GM12892 (cell line): ENCODE results near the gene PKP3.

Experiments
- POLR2A ChIP-seq: IDR thresholded peaks from 2 replicates; pipeline ENCODE4 v1.6.1; 2011; ENCODE audit warnings: low read depth, low read length, control low read depth
- POLR2AphosphoS5 ChIP-seq: IDR thresholded peaks from 2 replicates; pipeline ENCODE4 v1.6.1; 2011; ENCODE audit warnings: low read depth, low read length, control low read depth
- TAF1 ChIP-seq: IDR thresholded peaks from 2 replicates; pipeline ENCODE4 v1.6.1; 2011; ENCODE audit warnings: low read depth, mild to moderate bottlenecking, control low read depth, low read length, borderline replicate concordance

DNA sequence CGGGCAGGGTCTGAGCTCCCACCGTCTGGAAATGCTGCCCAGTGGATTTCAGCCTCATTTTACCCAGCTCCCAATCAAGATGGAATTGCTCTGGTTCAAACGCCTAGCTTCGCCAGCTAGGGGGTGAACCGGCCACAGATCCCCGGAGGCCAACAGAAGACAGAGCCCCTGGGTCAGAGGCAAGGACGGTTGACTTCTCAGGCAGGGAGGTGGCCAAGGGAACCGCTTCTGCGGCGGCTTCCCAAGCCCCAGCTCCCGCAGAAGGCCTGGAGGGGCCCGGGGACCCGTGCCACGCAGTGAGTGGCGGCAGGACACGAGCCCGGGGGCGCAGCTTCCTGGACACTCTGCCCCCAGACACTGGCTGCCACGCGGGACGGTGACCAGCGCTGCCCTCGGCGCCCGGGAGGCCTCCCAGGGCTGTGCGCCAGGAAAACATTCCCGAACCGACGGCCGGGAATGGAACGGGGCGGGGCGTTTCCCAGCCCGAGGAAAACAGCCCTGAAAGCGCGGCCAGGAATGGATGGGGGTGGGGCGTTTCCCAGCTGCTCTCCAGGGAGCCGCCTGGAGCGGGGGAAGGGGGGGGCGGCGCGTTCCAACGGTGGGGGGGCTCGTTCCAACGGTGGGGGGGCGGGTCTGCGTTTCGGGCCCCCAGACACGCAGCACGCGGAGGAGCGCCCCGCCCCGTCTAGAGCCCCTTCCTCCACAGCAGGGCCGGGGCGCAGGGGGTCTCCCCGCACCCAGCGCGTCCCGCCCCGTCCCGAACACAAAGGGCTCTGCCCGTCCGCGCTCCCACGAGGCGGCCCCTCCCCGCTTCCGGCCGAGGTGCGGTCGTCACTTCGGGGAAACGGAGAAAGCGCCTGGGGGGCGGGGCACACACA, 38.2 kb upstream of the PKP3 start:
- peak; percentile 66; the same call in 1 of the 2 replicates for TF ChIP-seq TAF1
- peak; percentile 47; the same call in 1 of the 2 replicates for TF ChIP-seq POLR2AphosphoS5
- TF ChIP-seq POLR2A, result no peak; the same call in 1 of the 2 replicates
